NB4 (cell line): ENCODE data around the gene ADGRE3.

ENCODE experiments used
- CTCF ChIP-seq: IDR thresholded peaks from one replicate; pipeline ENCODE4 v1.5.1; 2012; ENCODE audit warnings: low read depth, low read length
- POLR2A ChIP-seq: IDR thresholded peaks from 2 replicates; pipeline ENCODE4 v1.6.1; 2011; ENCODE audit warnings: mild to moderate bottlenecking; ENCODE audit not compliant: insufficient read length; ENCODE audit errors: extremely low read depth

DNA sequence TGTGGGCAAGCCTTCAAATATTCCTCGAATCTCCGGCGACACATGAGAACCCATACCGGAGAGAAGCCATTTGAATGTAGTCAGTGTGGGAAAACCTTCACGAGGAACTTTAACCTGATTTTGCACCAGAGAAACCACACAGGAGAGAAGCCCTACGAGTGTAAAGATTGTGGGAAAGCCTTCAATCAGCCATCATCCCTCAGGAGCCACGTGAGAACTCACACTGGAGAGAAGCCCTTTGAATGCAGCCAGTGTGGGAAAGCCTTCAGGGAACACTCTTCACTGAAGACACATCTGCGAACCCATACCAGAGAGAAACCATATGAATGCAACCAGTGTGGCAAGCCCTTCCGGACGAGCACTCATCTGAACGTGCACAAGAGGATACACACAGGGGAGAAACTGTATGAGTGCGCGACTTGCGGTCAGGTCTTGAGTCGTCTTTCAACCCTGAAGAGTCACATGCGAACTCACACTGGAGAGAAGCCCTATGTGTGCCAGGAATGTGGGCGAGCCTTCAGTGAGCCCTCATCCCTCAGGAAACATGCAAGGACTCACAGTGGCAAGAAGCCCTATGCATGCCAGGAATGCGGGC is 44.0 kb upstream of the ADGRE3 start:
- no peak for TF ChIP-seq CTCF
- TF ChIP-seq POLR2A, result no peak
